T follicular helper cell (primary cell): ENCODE data around the gene ACADS.

Experiments used
- DNase-seq: peaks from one replicate; pipeline ENCODE4 v3.0.0-alpha.2; 2020; ENCODE audit warnings: low read depth

Gene ACADS

GRCh38 chr12:120700886-120701285, 24.7 kb upstream of the ACADS start:
- DNase-seq: no peak

DNA sequence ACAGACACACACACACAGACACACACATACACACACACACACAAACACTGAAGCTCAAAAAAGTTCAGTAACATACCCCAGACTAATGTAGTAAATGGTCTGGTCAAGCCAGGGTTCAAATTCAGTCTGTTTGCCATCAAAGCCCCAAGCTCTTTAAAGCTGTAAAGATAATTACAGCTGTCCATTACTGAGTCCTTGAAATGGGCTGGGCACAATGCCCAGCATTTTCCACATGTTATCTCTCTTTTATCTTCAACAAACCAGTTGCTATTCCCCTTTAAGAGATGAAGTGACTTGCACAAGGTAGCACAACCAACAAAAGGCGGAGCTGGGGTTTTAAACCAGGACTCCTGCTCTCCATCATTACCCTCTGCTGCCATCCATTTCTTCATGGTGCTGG, 23.0 kb upstream of the ACADS start:
- no peak for DNase-seq

GRCh38 chr12:120703311-120703942, 22.2 kb upstream of the ACADS start:
- no peak for DNase-seq

- no peak for DNase-seq
Observed at GRCh38 chr12:120705618-120706017, 20.0 kb upstream of the ACADS start.

DNA sequence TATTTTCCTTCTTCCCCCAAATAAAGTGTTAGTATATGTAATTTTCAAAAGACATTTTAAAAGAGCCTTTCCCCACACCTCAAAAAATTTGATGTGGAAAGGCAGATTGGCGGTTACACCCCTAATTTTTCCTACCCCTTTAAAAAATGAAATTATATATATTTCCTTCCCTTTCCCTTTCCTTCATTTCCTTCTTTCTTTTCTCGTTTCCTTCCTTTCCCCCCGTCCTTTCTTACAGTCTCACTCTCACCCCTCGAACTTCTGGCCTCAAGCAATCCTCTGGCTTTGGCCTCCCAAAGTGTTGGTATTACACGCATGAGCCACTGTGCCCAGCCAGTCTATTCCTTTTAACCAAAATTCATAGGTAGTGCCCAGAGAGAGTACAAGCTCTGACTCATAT, 19.6 kb upstream of the ACADS start:
- DNase-seq: no peak

- DNase-seq: no peak
Observed at GRCh38 chr12:120708651-120709050, 17.0 kb upstream of the ACADS start.

GRCh38 chr12:120710031-120710804, 15.4 kb upstream of the ACADS start, which contains the start of gene UNC119B:
TSS of gene UNC119B (plus strand) at chr12:120710458. CDS start at chr12:120710475, 17 bp downstream.
- DNase-seq: peak; percentile 67

DNA sequence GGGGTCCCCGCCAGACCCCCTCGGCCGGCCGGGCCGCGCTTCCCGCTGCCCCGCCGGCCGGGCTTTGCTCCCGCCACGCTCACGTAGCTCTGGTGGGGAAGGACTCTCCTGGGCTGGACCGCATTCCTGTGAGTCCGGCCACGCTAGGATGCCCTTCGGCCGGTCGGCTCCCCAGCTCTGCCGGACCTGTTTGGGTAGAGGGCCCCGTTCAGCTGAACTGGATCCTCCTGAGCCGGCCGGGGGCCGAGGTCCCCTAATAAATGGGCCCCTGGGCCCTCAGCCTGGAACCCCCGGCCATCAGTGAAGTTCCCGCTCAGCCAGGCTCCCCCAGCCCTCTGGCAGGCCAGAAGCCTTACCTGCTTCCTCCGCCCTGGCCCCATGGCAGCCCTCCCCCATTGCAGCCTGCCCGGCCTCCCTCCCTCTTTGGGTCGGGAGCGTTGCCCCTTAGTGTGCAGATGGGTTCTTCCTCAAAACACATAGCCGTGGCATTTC, 14.8 kb upstream of the ACADS start:
- no peak for DNase-seq

- DNase-seq: no peak
Observed at GRCh38 chr12:120711411-120711810, 14.2 kb upstream of the ACADS start.

- no peak for DNase-seq
Observed at GRCh38 chr12:120712610-120713009, 13.0 kb upstream of the ACADS start.

GRCh38 chr12:120713861-120714482, 11.7 kb upstream of the ACADS start:
- peak; percentile 55 for DNase-seq

DNA sequence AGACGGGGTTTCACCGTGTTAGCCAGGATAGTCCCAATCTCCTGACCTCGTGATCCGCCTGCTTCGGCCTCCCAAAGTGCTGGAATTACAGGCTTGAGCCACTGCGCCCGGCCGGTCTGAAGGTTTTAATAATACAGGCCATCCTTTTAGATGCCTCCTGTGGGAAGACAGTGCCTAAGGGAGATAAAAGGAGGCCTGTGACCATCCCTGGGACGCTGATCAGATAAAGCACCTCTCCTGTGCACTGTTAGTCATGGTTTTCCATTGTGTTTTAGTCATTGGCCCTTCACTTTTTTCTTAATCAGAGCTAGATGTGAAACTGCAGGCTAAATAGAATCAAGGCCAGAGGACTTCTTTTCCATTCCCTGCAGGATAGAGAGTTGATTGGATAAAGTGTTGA, 7.6 kb upstream of the ACADS start:
- no peak for DNase-seq

- DNase-seq: no peak
Observed at GRCh38 chr12:120719072-120719471, 6.6 kb upstream of the ACADS start.

GRCh38 chr12:120719496-120720233, 6.0 kb upstream of the ACADS start:
- DNase-seq: no peak

GRCh38 chr12:120720234-120720986, 5.2 kb upstream of the ACADS start:
- DNase-seq: no peak

- DNase-seq: no peak
Observed at GRCh38 chr12:120720987-120721801, 4.4 kb upstream of the ACADS start.

DNA sequence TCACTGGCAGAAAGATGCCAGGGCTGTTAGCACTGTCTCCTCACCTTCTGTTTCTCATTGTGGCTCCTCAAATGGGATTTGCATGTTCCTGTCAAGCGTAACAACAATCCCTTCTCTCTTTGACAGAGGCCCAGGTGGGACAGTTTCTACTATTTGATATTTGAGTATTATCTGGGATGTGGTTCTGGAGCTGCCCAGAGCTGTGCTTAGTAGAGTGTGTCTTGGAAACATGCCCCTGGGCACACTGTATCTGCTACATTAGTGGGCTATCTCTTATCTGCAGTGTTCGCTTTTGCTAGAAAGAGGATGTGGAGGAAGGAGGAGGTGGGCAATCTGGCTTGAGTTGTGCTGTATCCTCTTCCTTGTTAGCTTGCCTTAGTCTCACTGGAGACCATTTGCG, 3.8 kb upstream of the ACADS start:
- DNase-seq: no peak

GRCh38 chr12:120722784-120723183, 2.8 kb upstream of the ACADS start:
- DNase-seq: no peak

- no peak for DNase-seq
Observed at GRCh38 chr12:120724720-120725119, 906 bp upstream of the ACADS start.

GRCh38 chr12:120725151-120725658, 421 bp upstream of the ACADS start:
- DNase-seq: no peak

GRCh38 chr12:120726510-120726793, 826 bp downstream of the ACADS start:
- no peak for DNase-seq
